H9 (cell line): ENCODE data around the gene OR13D1. TPM values are rescaled to one million over a fixed set of nuclear protein-coding genes. Genes with fewer than 3 reads are reported as not detected.

ENCODE experiments used
- DNase-seq: peaks from one replicate; pipeline ENCODE4 v3.0.0-alpha.2; 2017
- H2AFZ ChIP-seq: one replicate; pipeline ENCODE4 v1.6.1; 2013; ENCODE audit warnings: mild to moderate bottlenecking, low read length, control low read depth, moderate library complexity
- H2AK5ac ChIP-seq: 2 replicates; pipeline ENCODE4 v1.6.1; 2013; ENCODE audit warnings: low read length, control low read depth, mixed read lengths; ENCODE audit not compliant: insufficient read length
- H2BK120ac ChIP-seq: one replicate; pipeline ENCODE4 v1.6.1; 2013; ENCODE audit warnings: low read depth, mild to moderate bottlenecking, low read length, control low read depth, inconsistent platforms; ENCODE audit not compliant: poor library complexity, severe bottlenecking
- H2BK12ac ChIP-seq: 2 replicates; pipeline ENCODE4 v1.6.1; 2013; ENCODE audit warnings: low read length, control low read depth, mixed read lengths, low read depth; ENCODE audit not compliant: insufficient read length
- H2BK15ac ChIP-seq: 2 replicates; pipeline ENCODE4 v1.6.1; 2013; ENCODE audit warnings: low read depth, low read length, control low read depth
- H2BK20ac ChIP-seq: one replicate; pipeline ENCODE4 v1.6.1; 2013; ENCODE audit warnings: low read depth, mild to moderate bottlenecking, low read length, control low read depth, inconsistent platforms; ENCODE audit not compliant: poor library complexity, severe bottlenecking
- H2BK5ac ChIP-seq: 2 replicates; pipeline ENCODE4 v1.6.1; 2013; ENCODE audit warnings: low read length, control low read depth, mixed read lengths; ENCODE audit not compliant: insufficient read length
- H3K14ac ChIP-seq: 2 replicates; pipeline ENCODE4 v1.6.1; 2013; ENCODE audit warnings: low read length, control low read depth; ENCODE audit not compliant: insufficient read depth
- H3K18ac ChIP-seq: 2 replicates; pipeline ENCODE4 v1.6.1; 2013; ENCODE audit warnings: low read depth, mild to moderate bottlenecking, mixed read lengths, low read length, control low read depth; ENCODE audit not compliant: insufficient read length
- H3K23ac ChIP-seq: 2 replicates; pipeline ENCODE4 v1.6.1; 2013; ENCODE audit warnings: low read length, control low read depth, mixed read lengths, low read depth; ENCODE audit not compliant: insufficient read length
- H3K23me2 ChIP-seq: 2 replicates; pipeline ENCODE4 v1.6.1; 2013; ENCODE audit warnings: low read depth, mild to moderate bottlenecking, mixed read lengths, low read length, control low read depth; ENCODE audit not compliant: insufficient read length, poor library complexity, severe bottlenecking
- H3K27ac ChIP-seq: 2 replicates; pipeline ENCODE4 v1.5.1; 2013; ENCODE audit warnings: low read length, control low read depth, mixed read lengths, low read depth; ENCODE audit not compliant: insufficient read length
- H3K27me3 ChIP-seq: 2 replicates; pipeline ENCODE4 v1.6.1; 2013; ENCODE audit warnings: low read length, control low read depth, inconsistent platforms; ENCODE audit not compliant: insufficient read depth
- H3K4ac ChIP-seq: 2 replicates; pipeline ENCODE4 v1.6.1; 2013; ENCODE audit warnings: low read depth, mild to moderate bottlenecking, control low read depth, inconsistent platforms, low read length, moderate library complexity
- H3K4me1 ChIP-seq: 2 replicates; pipeline ENCODE4 v1.6.1; 2013; ENCODE audit warnings: low read length, control low read depth, inconsistent platforms; ENCODE audit not compliant: insufficient read depth
- H3K4me2 ChIP-seq: 2 replicates; pipeline ENCODE4 v1.6.1; 2013; ENCODE audit warnings: low read length, control low read depth, mixed read lengths; ENCODE audit not compliant: insufficient read length, insufficient read depth
- H3K56ac ChIP-seq: 2 replicates; pipeline ENCODE4 v1.6.1; 2013; ENCODE audit warnings: low read depth, mild to moderate bottlenecking, mixed read lengths, low read length, control low read depth; ENCODE audit not compliant: insufficient read length
- H3K79me1 ChIP-seq: 2 replicates; pipeline ENCODE4 v1.6.1; 2013; ENCODE audit warnings: low read depth, mild to moderate bottlenecking, moderate library complexity, low read length, control low read depth, inconsistent platforms; ENCODE audit not compliant: insufficient read depth, poor library complexity, severe bottlenecking
- H3K79me2 ChIP-seq: 2 replicates; pipeline ENCODE4 v1.6.1; 2013; ENCODE audit warnings: low read length, control low read depth, inconsistent platforms; ENCODE audit not compliant: insufficient read depth
- H3K9ac ChIP-seq: 2 replicates; pipeline ENCODE4 v1.6.1; 2013; ENCODE audit warnings: low read length, control low read depth, mixed read lengths; ENCODE audit not compliant: insufficient read length; ENCODE audit errors: extremely low read depth
- H3K9me3 ChIP-seq: one replicate; pipeline ENCODE4 v1.6.1; 2013; ENCODE audit warnings: low read depth, low read length, inconsistent platforms; ENCODE audit not compliant: control insufficient read depth
- H3T11ph ChIP-seq: one replicate; pipeline ENCODE4 v1.6.1; 2013; ENCODE audit warnings: mild to moderate bottlenecking, low read length, control low read depth, inconsistent platforms
- H4K20me1 ChIP-seq: one replicate; pipeline ENCODE4 v1.6.1; 2013; ENCODE audit not compliant: control insufficient read depth, insufficient read length, insufficient read depth
- H4K5ac ChIP-seq: 2 replicates; pipeline ENCODE4 v1.6.1; 2013; ENCODE audit warnings: low read depth, mild to moderate bottlenecking, mixed read lengths, low read length, control low read depth; ENCODE audit not compliant: insufficient read length
- H4K8ac ChIP-seq: replicated peaks from 2 replicates; pipeline ENCODE4 v1.6.1; 2013; ENCODE audit warnings: low read length, control low read depth, mixed read lengths, low read depth; ENCODE audit not compliant: insufficient read length
- H4K91ac ChIP-seq: 2 replicates; pipeline ENCODE4 v1.6.1; 2013; ENCODE audit warnings: low read depth, mild to moderate bottlenecking, moderate library complexity, mixed read lengths, low read length, control low read depth; ENCODE audit not compliant: insufficient read length
- H3K27ac Mint-ChIP-seq, 3 experiments: 2 replicates in 2 of 3; 3 replicates in 1 of 3; pipeline ENCODE4 v1.8.0; 2020 to 2021; ENCODE audit warnings: mixed read lengths in 3 of 3, mild to moderate bottlenecking in 1 of 3, moderate library complexity in 1 of 3
- H3K27me3 Mint-ChIP-seq: 2 replicates; pipeline ENCODE4 v1.8.0; 2021; ENCODE audit warnings: low read depth, mild to moderate bottlenecking, moderate library complexity, mixed read lengths
- H3K36me3 Mint-ChIP-seq, 3 experiments: 2 replicates in 2 of 3; 3 replicates in 1 of 3; pipeline ENCODE4 v1.8.0; 2020 to 2021; ENCODE audit warnings: low read depth in 3 of 3, mixed read lengths in 3 of 3; ENCODE audit not compliant: insufficient read depth in 1 of 3
- H3K4me1 Mint-ChIP-seq, 2 experiments: 2 replicates each; pipeline ENCODE4 v1.8.0; 2020; ENCODE audit warnings: mixed read lengths in 2 of 2
- H3K4me3 Mint-ChIP-seq, 2 experiments: 2 replicates in 1 of 2; 3 replicates in 1 of 2; pipeline ENCODE4 v1.8.0; 2020 to 2021; ENCODE audit warnings: mild to moderate bottlenecking in 2 of 2, mixed read lengths in 2 of 2, moderate library complexity in 1 of 2
- H3K9me3 Mint-ChIP-seq, 2 experiments: 2 replicates in 1 of 2; 3 replicates in 1 of 2; pipeline ENCODE4 v1.8.0; 2020; ENCODE audit warnings: mild to moderate bottlenecking in 2 of 2, mixed read lengths in 2 of 2, moderate library complexity in 1 of 2
- CTCF ChIP-seq: fragments of 200-600 bp; sonication (generic); conservative IDR thresholded peaks from 3 replicates; pipeline ENCODE4 v1.8.0; 2021; ENCODE audit warnings: antibody characterized with exemption, mild to moderate bottlenecking
- WGBS: extraction: QIAGEN DNeasy Blood & Tissue Kit; methylation state at CpG from one replicate; pipeline ENCODE4 v1.1.7; 2013; ENCODE audit warnings: missing lambda C conversion rate, low lambda C conversion rate, mixed read lengths; ENCODE audit not compliant: insufficient read length; ENCODE audit errors: extremely low coverage; 5-methylcytosine and 5-hydroxymethylcytosine counted together
- total RNA-seq: library from RNA; stranded (reverse); gene quantifications from 2 replicates; pipeline ENCODE4 v1.2.1, GENCODE V29; 2021

OR13D1 gene
- total RNA-seq, 1 experiment from 2014 or later = not detected

- no peaks in the 10 kb centered on the region for H3K4me1 ChIP-seq
- H3K14ac ChIP-seq = no peak overlapping the region
- H4K5ac ChIP-seq = no peak overlapping the region
- H4K20me1 ChIP-seq = no peaks in the 10 kb centered on the region
- Mint-ChIP-seq H3K9me3 (no peaks in the 10 kb centered on the region), H3K27me3 (no peaks in the 10 kb centered on the region), H3K4me1 (peaks cover 14 to 22% of the 10 kb centered on the region in 2 experiments), H3K27ac (no peak overlapping the region), H3K4me3 (no peak overlapping the region), H3K36me3 (no peaks in the 10 kb centered on the region)
- H3K79me1 ChIP-seq = no peaks in the 10 kb centered on the region
- no CpG with 5 or more reads among the region's 7 CpGs for WGBS
- no peak overlapping the region for H2BK20ac ChIP-seq
- DNase-seq = no peak
- H3K23ac ChIP-seq = no peak overlapping the region
- no peak overlapping the region for H2BK5ac ChIP-seq
- H3K56ac ChIP-seq = no peak overlapping the region
- H3K4ac ChIP-seq = no peak overlapping the region
- no peak overlapping the region for H3T11ph ChIP-seq
- peaks cover 6% of the 10 kb centered on the region for H3K23me2 ChIP-seq
- H3K9ac ChIP-seq = no peak overlapping the region
- no peak overlapping the region for H2AK5ac ChIP-seq
- H2BK12ac ChIP-seq = no peak overlapping the region
- no peaks in the 10 kb centered on the region for H3K79me2 ChIP-seq
- H3K9me3 ChIP-seq = no peaks in the 10 kb centered on the region
- H3K4me2 ChIP-seq = no peak overlapping the region
- no peak overlapping the region for H4K8ac ChIP-seq
- no peak overlapping the region for H2BK15ac ChIP-seq
- peak; percentile 89 for TF ChIP-seq CTCF
- no peak overlapping the region for H4K91ac ChIP-seq
- H3K18ac ChIP-seq = no peak overlapping the region
- H3K27me3 ChIP-seq = no peaks in the 10 kb centered on the region
- H2BK120ac ChIP-seq = no peak overlapping the region
- no peak overlapping the region for H3K27ac ChIP-seq
- no peak overlapping the region for H2AFZ ChIP-seq
Measured at GRCh38 chr9:104743376-104743985, 49.2 kb downstream of the OR13D1 start.

Other genes with a start within 250 kb of the OR13D1 start
- gene OR13F1, start 190.3 kb upstream of the OR13D1 start, total RNA-seq = not detected in 2 replicates
- not detected in 2 replicates for gene OR13C4, start 167.3 kb upstream of the OR13D1 start, total RNA-seq
- gene OR13C3, start 157.7 kb upstream of the OR13D1 start, total RNA-seq = not detected in 2 replicates
- not detected in 2 replicates for gene OR13C8, start 125.3 kb upstream of the OR13D1 start, total RNA-seq
- gene OR13C5, start 95.1 kb upstream of the OR13D1 start, total RNA-seq = not detected in 2 replicates
- gene OR13C2, start 88.9 kb upstream of the OR13D1 start, total RNA-seq = not detected in 2 replicates
- gene OR13C9, start 76.3 kb upstream of the OR13D1 start, total RNA-seq = not detected in 2 replicates
- gene NIPSNAP3A, start 53.2 kb downstream of the OR13D1 start, total RNA-seq = 13.8 and 13.9 TPM in 2 replicates
- gene NIPSNAP3B, start 69.6 kb downstream of the OR13D1 start, total RNA-seq = 0.26 and 0.57 TPM in 2 replicates
- 16.2 and 16.6 TPM in 2 replicates for gene ABCA1, start 233.6 kb downstream of the OR13D1 start, total RNA-seq